HepG2 (cell line): ENCODE measurements around the gene METTL14. TPM values are rescaled to one million over a fixed set of nuclear protein-coding genes. Genes with fewer than 3 reads are reported as not detected.
A peak's percentile ranks its signal among the peaks of the same experiment; 100 is the strongest.

Experiments
- ATF7-NPFF ChIP-seq: sonication (generic); formaldehyde crosslinking; IDR thresholded peaks from 2 replicates; pipeline ENCODE4 v1.8.1; 2023; ENCODE audit warnings: mild to moderate bottlenecking, low read depth, missing genetic modification reagents, moderate library complexity
- FIP1L1 ChIP-seq: fragments of 200-400 bp; formaldehyde crosslinking; IDR thresholded peaks from 2 replicates; pipeline ENCODE4 v1.6.1; 2018; ENCODE audit warnings: low read depth, mild to moderate bottlenecking, low read length, moderate library complexity, borderline replicate concordance; ENCODE audit not compliant: insufficient read depth
- ISL2 ChIP-seq: sonication (generic); formaldehyde crosslinking; IDR thresholded peaks from 2 replicates; pipeline ENCODE4 v1.5.0; 2020; ENCODE audit warnings: missing genetic modification reagents
- JUND ChIP-seq: sonication (generic); formaldehyde crosslinking; IDR thresholded peaks from 2 replicates; pipeline ENCODE4 v1.8.0; 2022; ENCODE audit warnings: mild to moderate bottlenecking, missing genetic modification reagents
- KAT2B ChIP-seq: fragments of 150-350 bp; IDR thresholded peaks from 2 replicates; pipeline ENCODE4 v1.6.1; 2014; ENCODE audit warnings: low read depth, low read length, borderline replicate concordance
- NR2F1 ChIP-seq, 2 experiments: fragments of 450-650 bp in 1 of 2; formaldehyde crosslinking in 1 of 2; IDR thresholded peaks; 2 replicates each; pipeline versions ENCODE4 v1.5.0 to v1.6.1; 2016 to 2020; ENCODE audit warnings: mild to moderate bottlenecking in 1 of 2, missing compliant biosample characterization in 1 of 2, missing genetic modification reagents in 1 of 2, moderate library complexity in 1 of 2
- SALL2 ChIP-seq: sonication (generic); formaldehyde crosslinking; IDR thresholded peaks from 2 replicates; pipeline ENCODE4 v1.8.1; 2023; ENCODE audit warnings: mild to moderate bottlenecking, missing genetic modification reagents, inconsistent platforms
- TBP ChIP-seq: sonication (generic); formaldehyde crosslinking; IDR thresholded peaks from 2 replicates; pipeline ENCODE4 v1.5.0; 2020; ENCODE audit warnings: missing genetic modification reagents
- ZEB1 ChIP-seq: IDR thresholded peaks from 2 replicates; pipeline ENCODE4 v1.6.1; 2012; ENCODE audit warnings: mild to moderate bottlenecking, low read depth, inconsistent platforms; ENCODE audit not compliant: insufficient replicate concordance
- ZNF12 ChIP-seq: sonication (generic); formaldehyde crosslinking; IDR thresholded peaks from 2 replicates; pipeline ENCODE4 v1.5.0; 2020; ENCODE audit warnings: missing genetic modification reagents
- ZNF253 ChIP-seq: sonication (generic); formaldehyde crosslinking; IDR thresholded peaks from 2 replicates; pipeline ENCODE4 v1.8.0; 2022; ENCODE audit warnings: mild to moderate bottlenecking, missing genetic modification reagents, borderline replicate concordance
- ZNF33A ChIP-seq: sonication (generic); formaldehyde crosslinking; IDR thresholded peaks from 2 replicates; pipeline ENCODE4 v1.5.1; 2020; ENCODE audit warnings: missing genetic modification reagents, mild to moderate bottlenecking, moderate library complexity, borderline replicate concordance
- ZNF660 ChIP-seq: sonication (generic); formaldehyde crosslinking; IDR thresholded peaks from 2 replicates; pipeline ENCODE4 v1.5.1; 2020; ENCODE audit warnings: mild to moderate bottlenecking, low read depth, missing genetic modification reagents, borderline replicate concordance
- ZNF839 ChIP-seq: sonication (generic); formaldehyde crosslinking; IDR thresholded peaks from 2 replicates; pipeline ENCODE4 v1.4.0; 2020; ENCODE audit warnings: missing genetic modification reagents, mild to moderate bottlenecking, borderline replicate concordance
- polyA plus RNA-seq, 8 experiments: library from polyadenylated mRNA; depleted of rRNA in 3 of 8; stranded (reverse) in 7 of 8; unstranded in 1 of 8; fragments of >200 nt; fragmentation: Illumina TruSeq in 4 of 8; extraction: Trizol in 4 of 8; gene quantifications; 2 replicates each; pipeline versions ENCODE4 v1.2.1 to v1.2.3, GENCODE V29; 2011 to 2016; ENCODE audit warnings: low read depth in 4 of 8, missing spikeins in 1 of 8, mixed read lengths in 1 of 8; ENCODE audit not compliant: insufficient read depth in 1 of 8
- total RNA-seq, 5 experiments: library from RNA; depleted of rRNA; stranded (reverse); fragments of >200 nt; fragmentation: Illumina TruSeq; extraction: Trizol; gene quantifications; 2 replicates each; pipeline ENCODE4 v1.2.3, GENCODE V29; 2016; ENCODE audit warnings: low read depth in 1 of 5
- TF ChIP-seq, protein P1 (sequence below): sonication (generic); formaldehyde crosslinking; IDR thresholded peaks from 2 replicates; pipeline ENCODE4 v1.4.0; 2020; ENCODE audit warnings: mild to moderate bottlenecking, missing genetic modification reagents
- TF ChIP-seq, protein P2 (sequence below): sonication (generic); formaldehyde crosslinking; IDR thresholded peaks from 2 replicates; pipeline ENCODE4 v1.4.0; 2020; ENCODE audit warnings: missing genetic modification reagents, borderline replicate concordance
- TF ChIP-seq, protein P3 (sequence below): sonication (generic); formaldehyde crosslinking; IDR thresholded peaks from 2 replicates; pipeline ENCODE4 v1.5.1; 2020; ENCODE audit warnings: mild to moderate bottlenecking, missing genetic modification reagents, moderate library complexity
- TF ChIP-seq, protein P4 (sequence below): sonication (generic); formaldehyde crosslinking; IDR thresholded peaks from 2 replicates; pipeline ENCODE4 v1.8.1; 2023; ENCODE audit warnings: missing genetic modification reagents, mild to moderate bottlenecking, borderline replicate concordance

The METTL14 gene
- total and polyA plus RNA-seq, 2 of the 13 experiments (the other 11 are each of a cell fraction or from before 2014, with no cell fraction given) = 11.6 to 44.9 TPM

DNA sequence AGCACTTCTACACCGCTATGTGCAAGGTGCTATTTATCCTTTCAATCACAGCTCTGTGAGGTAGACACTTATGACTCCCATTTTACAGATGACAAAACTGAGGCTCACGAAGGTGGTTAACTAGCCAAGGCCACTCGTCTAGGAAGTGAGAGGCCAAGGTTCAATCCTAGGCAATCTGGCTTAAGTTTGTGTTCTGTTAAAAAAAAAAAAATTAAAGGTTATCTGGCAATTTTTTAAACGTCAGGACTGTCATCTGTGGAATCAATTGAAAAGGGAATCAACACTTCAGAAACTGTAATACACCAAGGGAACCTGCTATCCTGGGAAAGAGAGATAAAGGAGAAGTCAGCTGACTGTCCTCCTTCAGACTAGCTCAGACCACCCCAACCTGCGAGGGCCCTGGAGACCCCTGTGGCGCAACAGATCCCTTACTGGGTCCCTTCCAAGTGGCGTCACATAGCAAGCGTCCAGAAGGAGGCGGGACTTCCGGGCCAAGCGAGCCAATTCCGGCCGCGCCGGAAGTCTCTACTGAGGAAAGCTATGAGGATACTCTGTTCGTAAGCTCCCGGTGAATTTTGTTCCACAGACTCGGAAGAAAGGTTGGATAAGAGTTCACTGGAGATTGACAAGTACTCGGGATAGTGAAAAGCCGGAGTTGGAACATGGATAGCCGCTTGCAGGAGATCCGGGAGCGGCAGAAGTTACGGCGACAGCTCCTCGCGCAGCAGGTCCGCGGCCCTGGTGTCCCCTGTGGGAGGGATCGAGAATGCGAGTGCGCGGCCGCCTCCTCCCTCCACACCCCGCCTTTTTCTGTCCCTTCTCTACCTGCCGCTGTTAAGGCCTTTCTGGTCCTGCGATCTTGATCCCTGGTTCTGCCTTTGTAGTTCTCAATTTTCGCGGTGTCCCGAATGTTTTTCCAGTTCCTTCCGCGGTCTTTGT lies at the start of gene METTL14 (continued):
- no peak for TF ChIP-seq ZNF660 (CRISPR knock-in tag)
- no peak for TF ChIP-seq JUND (CRISPR knock-in tag)
- peak; percentile 62; the same call in 1 of the 2 replicates for TF ChIP-seq ISL2 (CRISPR knock-in tag)
- TF ChIP-seq ZNF253 (CRISPR knock-in tag) = no peak
- TF ChIP-seq ZNF839 (CRISPR knock-in tag) = no peak
- 0 out of 2 replicates have a peak, but pooled peaks have one; percentile 78 for TF ChIP-seq ZNF33A (CRISPR knock-in tag)
- TF ChIP-seq, protein P1, sequence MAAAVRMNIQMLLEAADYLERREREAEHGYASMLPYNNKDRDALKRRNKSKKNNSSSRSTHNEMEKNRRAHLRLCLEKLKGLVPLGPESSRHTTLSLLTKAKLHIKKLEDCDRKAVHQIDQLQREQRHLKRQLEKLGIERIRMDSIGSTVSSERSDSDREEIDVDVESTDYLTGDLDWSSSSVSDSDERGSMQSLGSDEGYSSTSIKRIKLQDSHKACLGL (CRISPR knock-in tag) = no peak
- no peak for TF ChIP-seq NR2F1 (CRISPR knock-in tag; IDR thresholded peaks at IDR 0.05)
- TF ChIP-seq, protein P2, sequence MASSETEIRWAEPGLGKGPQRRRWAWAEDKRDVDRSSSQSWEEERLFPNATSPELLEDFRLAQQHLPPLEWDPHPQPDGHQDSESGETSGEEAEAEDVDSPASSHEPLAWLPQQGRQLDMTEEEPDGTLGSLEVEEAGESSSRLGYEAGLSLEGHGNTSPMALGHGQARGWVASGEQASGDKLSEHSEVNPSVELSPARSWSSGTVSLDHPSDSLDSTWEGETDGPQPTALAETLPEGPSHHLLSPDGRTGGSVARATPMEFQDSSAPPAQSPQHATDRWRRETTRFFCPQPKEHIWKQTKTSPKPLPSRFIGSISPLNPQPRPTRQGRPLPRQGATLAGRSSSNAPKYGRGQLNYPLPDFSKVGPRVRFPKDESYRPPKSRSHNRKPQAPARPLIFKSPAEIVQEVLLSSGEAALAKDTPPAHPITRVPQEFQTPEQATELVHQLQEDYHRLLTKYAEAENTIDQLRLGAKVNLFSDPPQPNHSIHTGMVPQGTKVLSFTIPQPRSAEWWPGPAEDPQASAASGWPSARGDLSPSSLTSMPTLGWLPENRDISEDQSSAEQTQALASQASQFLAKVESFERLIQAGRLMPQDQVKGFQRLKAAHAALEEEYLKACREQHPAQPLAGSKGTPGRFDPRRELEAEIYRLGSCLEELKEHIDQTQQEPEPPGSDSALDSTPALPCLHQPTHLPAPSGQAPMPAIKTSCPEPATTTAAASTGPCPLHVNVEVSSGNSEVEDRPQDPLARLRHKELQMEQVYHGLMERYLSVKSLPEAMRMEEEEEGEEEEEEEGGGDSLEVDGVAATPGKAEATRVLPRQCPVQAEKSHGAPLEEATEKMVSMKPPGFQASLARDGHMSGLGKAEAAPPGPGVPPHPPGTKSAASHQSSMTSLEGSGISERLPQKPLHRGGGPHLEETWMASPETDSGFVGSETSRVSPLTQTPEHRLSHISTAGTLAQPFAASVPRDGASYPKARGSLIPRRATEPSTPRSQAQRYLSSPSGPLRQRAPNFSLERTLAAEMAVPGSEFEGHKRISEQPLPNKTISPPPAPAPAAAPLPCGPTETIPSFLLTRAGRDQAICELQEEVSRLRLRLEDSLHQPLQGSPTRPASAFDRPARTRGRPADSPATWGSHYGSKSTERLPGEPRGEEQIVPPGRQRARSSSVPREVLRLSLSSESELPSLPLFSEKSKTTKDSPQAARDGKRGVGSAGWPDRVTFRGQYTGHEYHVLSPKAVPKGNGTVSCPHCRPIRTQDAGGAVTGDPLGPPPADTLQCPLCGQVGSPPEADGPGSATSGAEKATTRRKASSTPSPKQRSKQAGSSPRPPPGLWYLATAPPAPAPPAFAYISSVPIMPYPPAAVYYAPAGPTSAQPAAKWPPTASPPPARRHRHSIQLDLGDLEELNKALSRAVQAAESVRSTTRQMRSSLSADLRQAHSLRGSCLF (CRISPR knock-in tag) = no peak; the same call in 1 of the 2 replicates
- TF ChIP-seq ATF7-NPFF (CRISPR knock-in tag) = no peak
- TF ChIP-seq, protein P3, sequence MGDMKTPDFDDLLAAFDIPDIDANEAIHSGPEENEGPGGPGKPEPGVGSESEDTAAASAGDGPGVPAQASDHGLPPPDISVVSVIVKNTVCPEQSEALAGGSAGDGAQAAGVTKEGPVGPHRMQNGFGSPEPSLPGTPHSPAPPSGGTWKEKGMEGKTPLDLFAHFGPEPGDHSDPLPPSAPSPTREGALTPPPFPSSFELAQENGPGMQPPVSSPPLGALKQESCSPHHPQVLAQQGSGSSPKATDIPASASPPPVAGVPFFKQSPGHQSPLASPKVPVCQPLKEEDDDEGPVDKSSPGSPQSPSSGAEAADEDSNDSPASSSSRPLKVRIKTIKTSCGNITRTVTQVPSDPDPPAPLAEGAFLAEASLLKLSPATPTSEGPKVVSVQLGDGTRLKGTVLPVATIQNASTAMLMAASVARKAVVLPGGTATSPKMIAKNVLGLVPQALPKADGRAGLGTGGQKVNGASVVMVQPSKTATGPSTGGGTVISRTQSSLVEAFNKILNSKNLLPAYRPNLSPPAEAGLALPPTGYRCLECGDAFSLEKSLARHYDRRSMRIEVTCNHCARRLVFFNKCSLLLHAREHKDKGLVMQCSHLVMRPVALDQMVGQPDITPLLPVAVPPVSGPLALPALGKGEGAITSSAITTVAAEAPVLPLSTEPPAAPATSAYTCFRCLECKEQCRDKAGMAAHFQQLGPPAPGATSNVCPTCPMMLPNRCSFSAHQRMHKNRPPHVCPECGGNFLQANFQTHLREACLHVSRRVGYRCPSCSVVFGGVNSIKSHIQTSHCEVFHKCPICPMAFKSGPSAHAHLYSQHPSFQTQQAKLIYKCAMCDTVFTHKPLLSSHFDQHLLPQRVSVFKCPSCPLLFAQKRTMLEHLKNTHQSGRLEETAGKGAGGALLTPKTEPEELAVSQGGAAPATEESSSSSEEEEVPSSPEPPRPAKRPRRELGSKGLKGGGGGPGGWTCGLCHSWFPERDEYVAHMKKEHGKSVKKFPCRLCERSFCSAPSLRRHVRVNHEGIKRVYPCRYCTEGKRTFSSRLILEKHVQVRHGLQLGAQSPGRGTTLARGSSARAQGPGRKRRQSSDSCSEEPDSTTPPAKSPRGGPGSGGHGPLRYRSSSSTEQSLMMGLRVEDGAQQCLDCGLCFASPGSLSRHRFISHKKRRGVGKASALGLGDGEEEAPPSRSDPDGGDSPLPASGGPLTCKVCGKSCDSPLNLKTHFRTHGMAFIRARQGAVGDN (CRISPR knock-in tag) = peak; percentile 72
- TF ChIP-seq, protein P4, sequence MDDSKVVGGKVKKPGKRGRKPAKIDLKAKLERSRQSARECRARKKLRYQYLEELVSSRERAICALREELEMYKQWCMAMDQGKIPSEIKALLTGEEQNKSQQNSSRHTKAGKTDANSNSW (CRISPR knock-in tag) = no peak
- no peak for TF ChIP-seq TBP (CRISPR knock-in tag)
- TF ChIP-seq KAT2B = no peak
- no peak for TF ChIP-seq ZEB1
- TF ChIP-seq FIP1L1 = no peak
- TF ChIP-seq SALL2 = peak; percentile 73; the same call in 1 of the 2 replicates
- TF ChIP-seq ZNF12 (CRISPR knock-in tag) = no peak
